DOHH2 (cell line): ENCODE data around the gene TPX2.

Source experiments
- H3F3A ChIP-seq: fragments of 200-600 bp; sonication (generic), shearing (Covaris generic); 2 replicates; pipeline ENCODE4 v1.6.0; 2016; ENCODE audit warnings: antibody characterized with exemption, mild to moderate bottlenecking; ENCODE audit not compliant: control insufficient read depth, insufficient read depth
- H3K27ac ChIP-seq: fragments of 200-600 bp; sonication (generic); 2 replicates; pipeline ENCODE4 v1.5.1; 2014; ENCODE audit warnings: low read depth, mild to moderate bottlenecking, low read length, moderate library complexity
- H3K27me3 ChIP-seq: fragments of 200-600 bp; sonication (generic); 2 replicates; pipeline ENCODE4 v1.6.1; 2014; ENCODE audit warnings: mild to moderate bottlenecking, low read length, mixed read lengths; ENCODE audit not compliant: control insufficient read depth
- H3K36me3 ChIP-seq: fragments of 200-600 bp; sonication (generic); 2 replicates; pipeline ENCODE4 v1.6.1; 2014; ENCODE audit warnings: mild to moderate bottlenecking, low read length, moderate library complexity, mixed read lengths; ENCODE audit not compliant: control insufficient read depth
- H3K4me1 ChIP-seq: fragments of 200-600 bp; sonication (generic); 2 replicates; pipeline ENCODE4 v1.6.1; 2014; ENCODE audit warnings: mild to moderate bottlenecking, low read length, mixed read lengths; ENCODE audit not compliant: control insufficient read depth
- H3K4me2 ChIP-seq: fragments of 200-600 bp; sonication (generic); 2 replicates; pipeline ENCODE4 v1.6.0; 2014; ENCODE audit warnings: mild to moderate bottlenecking, low read length, moderate library complexity
- H3K4me3 ChIP-seq: fragments of 200-600 bp; sonication (generic); 2 replicates; pipeline ENCODE4 v1.5.1; 2014; ENCODE audit warnings: mild to moderate bottlenecking, low read length, mixed read lengths
- H3K79me2 ChIP-seq: fragments of 200-600 bp; sonication (generic); 2 replicates; pipeline ENCODE4 v1.6.1; 2014; ENCODE audit warnings: mild to moderate bottlenecking, low read length, mixed read lengths; ENCODE audit not compliant: control insufficient read depth
- H3K9me2 ChIP-seq: fragments of 200-600 bp; sonication (generic); replicated peaks from 2 replicates; pipeline ENCODE4 v1.6.1; 2014; ENCODE audit warnings: mild to moderate bottlenecking, low read length, mixed read lengths; ENCODE audit not compliant: control insufficient read depth
- H3K9me3 ChIP-seq: fragments of 200-600 bp; sonication (generic); 2 replicates; pipeline ENCODE4 v1.6.1; 2014; ENCODE audit warnings: antibody characterized with exemption, low read length, mixed read lengths; ENCODE audit not compliant: control insufficient read depth, insufficient read depth
- H4K20me1 ChIP-seq: fragments of 200-600 bp; sonication (generic); 2 replicates; pipeline ENCODE4 v1.6.0; 2014; ENCODE audit warnings: low read depth, mild to moderate bottlenecking, antibody characterized with exemption, low read length, moderate library complexity; ENCODE audit not compliant: control insufficient read depth, insufficient read depth
- CTCF ChIP-seq: fragments of 200-600 bp; sonication (generic); IDR thresholded peaks from one replicate; pipeline ENCODE4 v1.5.1; 2014; ENCODE audit warnings: antibody characterized with exemption, mild to moderate bottlenecking, low read depth, low read length; ENCODE audit not compliant: poor library complexity, severe bottlenecking
- EZH2phosphoT487 ChIP-seq: fragments of 200-600 bp; sonication (generic); IDR thresholded peaks from 2 replicates; pipeline ENCODE4 v1.6.1; 2017; ENCODE audit warnings: borderline replicate concordance, mild to moderate bottlenecking, antibody characterized with exemption, low read length, moderate library complexity, mixed read lengths

Gene TPX2

GRCh38 chr20:31713312-31714273 lies 25.5 kb upstream of the TPX2 start:
- Histone ChIP-seq H3K4me1 (peaks cover 16% of the 10 kb centered on the region), H3F3A (no peaks in the 10 kb centered on the region), H3K27me3 (no peaks in the 10 kb centered on the region), H3K4me3 (no peak overlapping the region), H3K27ac (no peak overlapping the region), H3K79me2 (peaks cover 22% of the 10 kb centered on the region), H3K36me3 (peaks cover 30% of the 10 kb centered on the region), H3K4me2 (no peak overlapping the region), H3K9me2 (no peaks in the 10 kb centered on the region), H4K20me1 (no peaks in the 10 kb centered on the region), H3K9me3 (no peaks in the 10 kb centered on the region)
- TF ChIP-seq EZH2phosphoT487: no peak

- Histone ChIP-seq H3K9me2 (no peaks in the 10 kb centered on the region), H3K36me3 (peaks cover 43% of the 10 kb centered on the region), H3F3A (peaks cover 3% of the 10 kb centered on the region; the same call in 1 of the 2 replicates), H4K20me1 (no peaks in the 10 kb centered on the region), H3K4me2 (no peak overlapping the region), H3K4me1 (peaks cover 31% of the 10 kb centered on the region), H3K4me3 (no peak overlapping the region), H3K27me3 (no peaks in the 10 kb centered on the region), H3K27ac (no peak overlapping the region), H3K79me2 (peaks cover 41% of the 10 kb centered on the region), H3K9me3 (no peaks in the 10 kb centered on the region)
- no peak for TF ChIP-seq CTCF
- TF ChIP-seq EZH2phosphoT487: no peak
Measured at GRCh38 chr20:31715766-31716165, 23.3 kb upstream of the TPX2 start.

GRCh38 chr20:31716351-31716750 lies 22.7 kb upstream of the TPX2 start:
- no peak for TF ChIP-seq CTCF
- TF ChIP-seq EZH2phosphoT487: no peak
- Histone ChIP-seq H3K9me2 (no peaks in the 10 kb centered on the region), H3K36me3 (peaks cover 49% of the 10 kb centered on the region), H3K4me1 (peaks cover 37% of the 10 kb centered on the region), H3K27me3 (no peaks in the 10 kb centered on the region), H3K4me3 (no peak overlapping the region), H3K9me3 (no peaks in the 10 kb centered on the region), H3K79me2 (peaks cover 44% of the 10 kb centered on the region), H3K4me2 (no peak overlapping the region), H3F3A (peaks cover 3% of the 10 kb centered on the region; the same call in 1 of the 2 replicates), H3K27ac (no peak overlapping the region), H4K20me1 (no peaks in the 10 kb centered on the region)
